LHCN-M2 (cell line): ENCODE results near the gene PRELP. TPM values are rescaled to one million over a fixed set of nuclear protein-coding genes. Genes with fewer than 3 reads are reported as not detected.

Experiments used
- DNase-seq: peaks from one replicate; pipeline ENCODE4 v3.0.0-alpha.2; 2012; ENCODE audit warnings: low read depth
- total RNA-seq: library from RNA; depleted of rRNA; stranded (reverse); fragments of >200 nt; gene quantifications from 2 replicates; pipeline ENCODE4 v1.2.3, GENCODE V29; 2014; rRNA removed

PRELP gene
- total RNA-seq, 1 experiment from 2014 or later, result 0.06 TPM

GRCh38 chr1:203523667-203524066, 48.1 kb downstream of the PRELP start:
- no peak for DNase-seq

- no peak for DNase-seq
Measured at GRCh38 chr1:203524152-203524551, 48.5 kb downstream of the PRELP start.

GRCh38 chr1:203524824-203525223, 49.2 kb downstream of the PRELP start:
- DNase-seq, result no peak

- DNase-seq, result no peak
Measured at GRCh38 chr1:203525685-203526084, 50.1 kb downstream of the PRELP start.

GRCh38 chr1:203526130-203526529, 50.5 kb downstream of the PRELP start:
- DNase-seq, result no peak

- DNase-seq, result no peak
Measured at GRCh38 chr1:203526572-203526971, 51.0 kb downstream of the PRELP start.

- no peak for DNase-seq
Measured at GRCh38 chr1:203527013-203527412, 51.4 kb downstream of the PRELP start.

- DNase-seq, result peak; percentile 51
Measured at GRCh38 chr1:203528063-203528462, 52.5 kb downstream of the PRELP start.

- no peak for DNase-seq
Measured at GRCh38 chr1:203528976-203529835, 53.6 kb downstream of the PRELP start.

- no peak for DNase-seq
Measured at GRCh38 chr1:203531063-203531462, 55.5 kb downstream of the PRELP start.

- DNase-seq, result no peak
Measured at GRCh38 chr1:203534012-203534411, 58.4 kb downstream of the PRELP start.

- DNase-seq, result peak; percentile 94
Measured at GRCh38 chr1:203534526-203534925, 58.9 kb downstream of the PRELP start.

- no peak for DNase-seq
Measured at GRCh38 chr1:203536575-203536974, 61.0 kb downstream of the PRELP start.

- peak; percentile 61 for DNase-seq
Measured at GRCh38 chr1:203536980-203537455, 61.4 kb downstream of the PRELP start.

GRCh38 chr1:203537806-203538464, 62.3 kb downstream of the PRELP start:
- DNase-seq, result no peak

GRCh38 chr1:203538726-203539125, 63.1 kb downstream of the PRELP start:
- no peak for DNase-seq

GRCh38 chr1:203539831-203540546, 64.4 kb downstream of the PRELP start:
- no peak for DNase-seq

Other genes starting within 250 kb of the PRELP start
- gene CHIT1, start 246.1 kb upstream of the PRELP start, total RNA-seq, result 2.4 and 3.9 TPM in 2 replicates
- 19.0 and 30.4 TPM in 2 replicates for gene BTG2, start 170.3 kb upstream of the PRELP start, total RNA-seq
- 3.0 and 3.1 TPM in 2 replicates for gene FMOD, start 124.7 kb upstream of the PRELP start, total RNA-seq
- not detected in 2 replicates for gene OPTC, start 18.3 kb downstream of the PRELP start, total RNA-seq
- gene ATP2B4, start 151.0 kb downstream of the PRELP start, total RNA-seq, result 24.8 and 25.8 TPM in 2 replicates